Superior temporal gyrus (tissue), 1 donor: ENCODE results near the gene RBM33.

Source experiments
- DNase-seq: peaks from one replicate; pipeline ENCODE4 v3.0.0-alpha.2; 2016; ENCODE audit errors: extremely low spot score

The RBM33 gene

DNA sequence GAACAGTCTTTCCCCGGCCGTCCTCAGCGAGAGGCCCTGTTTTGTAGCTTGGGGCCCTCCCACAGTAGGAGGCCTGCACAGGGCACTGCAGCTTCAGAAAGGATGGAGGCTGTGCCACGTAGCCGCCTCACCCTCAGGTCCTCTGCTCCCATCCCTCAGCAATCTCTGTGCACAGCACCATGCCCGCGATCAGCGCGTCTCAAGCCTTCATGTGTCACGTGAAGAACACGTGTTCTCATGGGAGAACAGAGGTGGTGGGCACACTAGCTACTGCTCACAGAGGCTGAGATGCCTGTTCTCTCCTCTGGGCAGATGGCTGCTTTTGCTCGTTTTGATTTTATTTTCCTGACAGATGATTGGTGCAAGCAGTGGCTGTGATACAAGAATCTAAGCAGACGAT is 176.3 kb downstream of the RBM33 start:
- no peak for DNase-seq

DNA sequence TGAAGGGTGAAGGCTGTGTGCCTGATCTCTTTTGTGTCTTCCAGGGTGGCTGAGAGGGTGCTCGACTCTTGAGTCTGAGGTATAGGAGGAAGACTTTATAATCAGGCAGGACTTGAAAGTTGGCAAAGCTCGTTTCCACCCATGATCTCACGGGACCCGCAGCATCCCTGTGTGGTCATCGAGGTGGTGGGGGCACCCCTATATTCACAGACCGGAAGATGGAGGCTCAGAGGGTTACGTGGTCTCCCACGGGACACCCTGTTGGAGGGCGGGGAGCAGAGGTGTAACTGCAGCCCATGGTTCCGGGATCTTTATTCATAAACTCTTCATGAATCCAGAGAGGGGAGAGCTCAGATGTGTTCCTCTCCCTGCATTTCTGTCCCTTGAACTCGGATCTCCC is 177.4 kb downstream of the RBM33 start:
- no peak for DNase-seq

- DNase-seq = no peak
Observed at GRCh38 chr7:155824227-155824886, 179.9 kb downstream of the RBM33 start.

DNA sequence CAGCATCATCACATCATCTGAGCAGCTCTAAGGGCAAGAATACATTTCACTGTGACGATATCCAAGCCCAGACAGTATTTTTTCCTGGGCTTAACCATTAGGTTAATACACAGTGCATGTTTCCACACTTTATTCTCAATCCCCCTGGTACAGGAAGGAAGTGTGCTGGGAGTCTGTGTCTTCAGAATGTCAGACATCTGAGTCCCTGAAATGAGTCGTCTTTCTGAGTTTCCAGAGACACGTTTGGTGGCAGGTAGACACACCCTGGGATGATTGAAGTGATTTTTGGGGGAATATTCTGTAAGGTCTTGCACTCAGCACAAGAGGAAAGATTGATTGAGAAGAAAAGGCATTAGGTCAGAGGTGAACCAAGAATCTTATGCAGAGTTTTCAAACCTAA is 180.9 kb downstream of the RBM33 start:
- DNase-seq = no peak

DNA sequence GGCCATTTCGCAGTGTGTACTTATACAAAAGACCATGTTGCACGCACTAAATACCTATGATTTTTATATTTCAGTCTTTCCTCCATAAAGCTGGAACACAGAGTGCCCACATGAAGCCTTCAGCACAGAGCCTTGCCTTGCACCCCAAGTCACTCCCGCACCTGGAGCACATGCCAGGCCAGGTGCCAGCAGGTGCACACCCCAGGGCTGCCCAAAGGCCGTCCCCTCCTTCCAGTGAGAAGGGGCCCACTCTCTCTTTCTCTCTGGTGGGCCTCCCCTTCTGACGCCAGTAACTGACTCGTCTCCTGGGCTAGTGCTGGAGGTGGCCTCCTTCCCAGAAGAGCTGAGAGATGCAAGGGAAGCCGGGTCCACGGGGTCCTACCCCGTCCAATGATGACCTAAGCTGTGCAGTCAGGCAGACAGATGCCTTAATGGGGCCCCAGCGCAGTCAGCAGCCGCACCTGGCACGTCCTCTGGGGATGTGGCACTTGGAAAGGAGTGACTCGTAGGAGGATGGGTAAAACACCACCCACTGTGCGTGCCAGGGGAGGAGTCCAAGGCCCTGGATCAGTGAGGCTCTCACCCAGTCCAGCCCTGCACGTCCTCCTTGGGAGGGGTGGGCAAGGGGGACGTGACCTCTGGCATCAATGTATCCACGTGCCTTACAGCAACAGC is 185.5 kb downstream of the RBM33 start:
- no peak for DNase-seq
